NCI-H2107 (cell line): Measurements from ENCODE around the gene ZBTB17.

ENCODE experiments used
- DNase-seq: peaks from one replicate; lab custom pipeline; 2025; lab: John Stamatoyannopoulos, UW

Gene ZBTB17

DNA sequence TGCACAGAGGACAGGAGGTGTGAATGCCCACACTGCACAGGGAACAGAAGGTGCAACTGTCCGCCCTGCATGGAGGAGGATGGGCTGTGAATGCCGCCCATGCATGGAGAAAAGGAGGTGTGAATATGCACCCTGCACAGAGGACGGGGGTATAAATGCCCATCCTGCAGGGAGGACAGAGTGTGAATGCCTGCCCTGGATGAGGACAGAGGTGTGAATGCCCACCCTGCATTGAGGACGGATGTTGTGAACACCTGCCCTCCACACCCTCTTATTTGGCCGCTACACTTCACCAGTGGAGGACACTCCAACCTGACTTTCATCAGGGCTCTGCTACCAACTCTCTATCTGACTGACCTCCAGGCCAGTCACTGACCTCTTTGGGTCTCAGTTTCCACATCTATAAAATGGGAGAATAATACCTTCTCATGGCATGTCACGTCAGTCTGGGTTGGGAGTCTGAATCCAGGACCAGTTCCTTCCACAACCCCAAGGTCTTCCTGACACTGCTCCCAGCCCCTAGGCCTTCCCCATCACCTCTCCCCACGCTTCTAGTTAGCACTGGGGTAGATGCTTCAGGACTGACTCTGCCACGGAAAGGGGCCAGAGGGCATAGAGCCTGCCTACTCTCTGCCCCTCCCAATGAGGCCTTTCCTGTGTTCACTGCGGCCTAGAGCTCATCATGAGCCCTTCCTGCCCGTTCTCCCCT lies 28.4 kb downstream of the ZBTB17 start:
- no peak for DNase-seq

GRCh38 chr1:15946571-15947381 lies 29.1 kb downstream of the ZBTB17 start:
- DNase-seq: no peak

DNA sequence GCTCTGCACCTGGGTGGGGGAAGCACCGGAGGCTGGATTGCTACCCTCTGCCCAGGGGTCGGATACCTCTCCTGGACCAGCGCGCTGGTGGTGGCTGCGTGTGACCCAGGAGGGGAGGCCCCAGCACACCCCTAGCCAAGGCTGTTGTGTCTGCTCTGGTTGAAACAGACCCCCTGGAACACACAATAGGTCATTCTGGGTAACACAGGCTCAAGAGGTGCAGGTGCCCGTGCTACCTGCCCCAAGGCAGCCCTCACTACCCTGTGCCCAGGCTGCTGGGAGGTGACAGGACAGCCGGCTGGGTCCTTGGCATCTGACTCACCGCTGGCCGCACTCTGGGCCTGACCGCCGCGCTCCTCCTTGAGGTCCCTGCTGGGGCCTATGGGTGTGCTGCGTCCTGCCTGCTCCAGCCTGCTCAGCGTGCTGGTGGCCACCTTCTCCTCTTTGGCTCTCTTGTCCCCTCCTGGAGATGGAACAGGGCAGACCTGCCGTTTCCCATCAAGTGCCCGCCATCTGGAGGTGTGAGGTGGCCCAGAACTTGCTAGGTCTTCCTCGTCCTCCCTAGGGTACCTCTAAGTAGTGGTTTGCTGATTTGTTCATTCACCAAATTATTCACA lies 30.0 kb downstream of the ZBTB17 start:
- no peak for DNase-seq

- DNase-seq: no peak
Observed at GRCh38 chr1:15945011-15945831, 30.7 kb downstream of the ZBTB17 start.

GRCh38 chr1:15944308-15945010 lies 31.4 kb downstream of the ZBTB17 start:
- no peak for DNase-seq

DNA sequence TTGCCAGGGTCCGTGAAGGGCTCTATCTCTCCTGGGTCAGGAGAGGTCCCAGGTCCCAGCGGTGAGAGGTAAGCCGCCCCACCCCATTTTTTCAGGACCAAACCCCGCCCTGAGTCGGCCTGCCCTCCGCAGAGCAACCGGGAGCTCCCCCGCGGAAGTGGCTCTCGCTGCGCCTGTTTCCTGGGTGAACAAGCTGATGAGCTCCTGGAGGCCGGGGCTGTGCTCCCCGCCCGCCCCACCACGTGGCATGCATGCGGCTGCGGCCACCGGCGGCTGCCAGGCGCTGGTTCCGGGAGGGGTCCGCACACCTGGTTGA lies 32.0 kb downstream of the ZBTB17 start:
- DNase-seq: no peak

DNA sequence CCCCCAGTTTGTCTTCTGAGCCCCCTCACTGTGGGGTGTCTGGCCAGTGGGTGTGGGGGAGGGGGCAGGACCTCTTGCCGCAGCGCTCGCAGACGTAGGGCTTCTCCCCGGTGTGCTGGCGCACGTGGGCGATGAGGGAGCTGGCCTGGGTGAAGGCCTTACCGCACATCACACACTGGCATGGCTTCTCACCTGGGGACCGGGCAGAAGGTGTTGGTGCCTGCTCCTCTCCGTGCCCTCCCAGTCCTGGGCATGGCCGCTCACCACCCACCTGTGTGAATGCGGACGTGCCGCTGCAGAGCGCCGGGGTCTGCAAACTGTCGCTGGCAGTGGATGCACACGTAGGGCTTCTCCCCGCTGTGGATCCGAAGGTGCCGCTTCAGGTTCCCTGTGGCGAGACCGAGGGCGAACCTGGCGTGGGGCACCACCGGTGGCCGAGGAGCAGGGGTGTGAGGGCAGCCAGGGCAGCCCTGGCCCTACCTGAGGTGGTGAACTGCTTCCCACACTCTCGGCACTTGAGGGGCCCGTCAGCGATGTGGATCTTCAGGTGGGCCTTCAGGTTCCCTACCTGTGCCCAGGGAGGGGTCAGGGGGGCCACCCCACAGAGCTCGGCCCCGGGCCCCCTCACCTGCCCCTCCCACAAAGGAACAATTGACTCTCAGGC lies 32.4 kb downstream of the ZBTB17 start:
- DNase-seq: no peak

DNA sequence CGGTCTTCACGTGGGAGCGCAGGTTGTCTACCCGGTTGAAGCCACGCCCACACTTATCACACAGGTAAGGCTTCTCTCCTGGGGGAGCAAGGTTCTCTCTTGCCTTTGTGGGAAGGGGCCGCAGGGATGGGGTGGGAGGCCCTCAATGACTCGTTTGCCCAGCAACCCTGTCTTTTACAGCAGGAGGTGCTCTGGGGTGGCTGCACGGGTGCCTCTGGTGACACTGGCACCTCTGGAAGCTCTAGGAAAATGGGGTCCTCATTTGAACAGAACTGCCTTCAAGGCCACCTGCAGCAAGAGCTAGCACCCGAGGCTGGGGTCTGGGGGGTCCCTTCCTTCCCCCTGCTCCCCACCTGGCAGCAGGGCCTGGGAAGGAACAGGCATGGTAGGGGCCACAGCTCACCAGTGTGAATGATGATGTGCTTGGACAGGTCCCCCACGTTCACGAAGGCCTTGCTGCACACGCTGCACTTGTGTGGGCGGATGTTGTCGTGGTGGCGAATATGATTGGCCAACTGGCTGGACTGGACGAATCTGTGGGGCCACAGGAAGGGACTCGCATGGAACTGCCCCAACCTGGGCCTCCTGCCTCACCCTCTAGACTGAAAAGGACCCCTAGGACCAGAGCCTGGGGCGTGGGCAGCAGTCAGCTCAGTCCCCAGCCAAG lies 33.1 kb downstream of the ZBTB17 start:
- DNase-seq: no peak

GRCh38 chr1:15941899-15942660 lies 33.8 kb downstream of the ZBTB17 start:
- DNase-seq: no peak

DNA sequence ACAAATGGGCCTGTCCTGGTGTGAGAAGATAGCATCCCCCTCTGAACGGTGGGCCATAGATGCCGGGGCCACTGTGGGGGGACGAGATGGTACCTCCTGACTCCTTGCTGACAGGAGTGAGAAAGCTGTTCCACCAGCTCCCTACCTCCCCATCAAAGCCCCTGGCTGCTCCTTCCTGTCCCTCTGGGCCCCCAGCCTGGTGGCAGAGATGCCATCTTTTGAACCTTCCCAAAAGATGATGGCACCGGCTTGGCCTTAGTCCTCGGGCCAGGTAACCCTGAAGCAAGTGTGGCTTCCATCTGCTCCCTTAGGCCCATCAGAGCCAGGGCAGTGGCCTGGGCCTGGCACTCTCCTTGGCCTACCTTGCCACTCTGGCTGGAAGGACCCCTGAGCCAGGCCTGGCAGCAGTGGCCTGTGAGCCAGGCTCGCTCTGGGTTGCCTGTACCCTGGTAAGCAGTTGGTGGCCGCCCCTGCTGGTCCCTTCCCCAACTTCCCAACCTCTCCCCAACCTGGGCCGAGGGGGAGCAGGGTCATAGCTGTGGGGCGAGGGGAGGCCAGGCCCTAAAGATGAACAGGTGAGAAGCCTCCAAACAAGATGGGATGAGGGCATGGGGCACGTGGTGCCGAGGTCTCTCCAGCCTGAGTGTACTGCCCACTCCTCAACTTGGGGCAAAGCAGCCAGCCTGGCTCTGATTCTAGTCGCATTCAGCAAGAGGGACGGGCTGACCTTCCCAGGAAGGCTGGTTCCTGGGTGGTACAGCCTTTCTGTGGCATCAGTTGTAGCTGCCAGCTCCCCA lies 34.7 kb downstream of the ZBTB17 start:
- no peak for DNase-seq

- no peak for DNase-seq
Observed at GRCh38 chr1:15940110-15941043, 35.5 kb downstream of the ZBTB17 start.

DNA sequence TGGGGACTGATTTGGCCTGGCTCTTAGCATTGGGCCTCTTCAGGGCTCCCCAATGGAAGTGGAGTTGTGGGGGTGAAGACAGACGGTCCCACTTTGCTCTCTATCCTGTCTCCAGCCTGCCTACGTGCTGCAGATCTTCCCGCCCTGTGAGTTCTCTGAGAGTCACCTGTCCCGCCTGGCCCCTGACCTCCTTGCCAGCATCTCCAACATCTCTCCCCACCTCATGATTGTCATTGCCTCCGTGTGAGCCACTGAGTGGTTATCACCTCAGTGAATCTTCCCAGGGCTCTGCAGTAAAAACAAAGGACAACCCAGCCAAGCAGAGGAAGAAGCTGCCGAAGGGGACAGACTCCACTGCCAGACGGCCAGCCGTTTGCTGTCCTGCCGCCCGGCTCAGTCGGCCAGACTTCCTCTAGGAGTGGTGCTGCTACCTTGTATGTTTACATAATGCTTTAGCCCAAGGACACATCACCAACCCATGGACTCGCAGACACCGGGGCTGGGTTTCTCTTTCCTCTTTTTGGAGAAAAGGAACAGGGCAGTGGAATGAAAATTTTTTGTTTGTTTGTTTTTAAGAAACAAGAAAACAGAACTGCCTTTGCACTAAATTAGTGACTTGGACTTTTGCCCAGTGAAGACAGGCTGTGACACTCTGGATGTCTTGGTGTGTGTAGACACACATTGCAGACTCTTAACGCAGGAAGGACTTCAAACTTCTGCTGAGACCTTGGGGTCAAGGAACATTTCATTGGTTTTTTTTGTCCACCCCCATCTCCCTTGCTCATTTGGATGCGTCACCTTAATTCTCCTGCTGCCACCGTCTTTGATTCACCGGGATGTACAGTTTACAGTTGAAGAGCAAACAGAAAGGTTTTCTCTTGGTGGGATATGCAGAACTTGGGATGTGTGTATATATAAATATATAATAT lies 36.5 kb downstream of the ZBTB17 start:
- DNase-seq: no peak

DNA sequence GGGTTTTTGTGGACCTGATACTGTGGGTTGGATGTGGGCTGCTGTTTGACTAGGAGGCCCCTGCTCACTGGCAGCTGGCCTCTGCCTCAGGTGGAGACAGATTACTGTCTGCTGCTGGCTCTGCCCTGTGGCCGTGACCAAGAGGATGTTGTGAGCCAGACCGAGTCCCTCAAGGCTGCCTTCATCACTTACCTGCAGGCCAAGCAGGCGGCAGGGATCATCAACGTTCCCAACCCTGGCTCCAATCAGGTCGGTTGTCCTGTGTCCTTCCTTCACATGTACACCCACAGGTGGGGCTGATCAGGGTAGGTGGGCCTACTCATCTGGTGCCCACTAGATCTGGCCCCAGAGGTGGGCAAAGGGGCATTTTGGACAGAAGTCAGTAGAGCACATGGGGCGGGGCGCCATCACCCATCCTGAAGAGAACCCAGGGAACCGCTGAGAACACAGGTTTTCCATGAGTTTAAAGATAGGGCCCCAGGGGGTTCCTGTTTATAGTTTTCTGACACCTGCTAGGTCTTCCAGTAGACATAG lies 37.2 kb downstream of the ZBTB17 start:
- DNase-seq: no peak

DNA sequence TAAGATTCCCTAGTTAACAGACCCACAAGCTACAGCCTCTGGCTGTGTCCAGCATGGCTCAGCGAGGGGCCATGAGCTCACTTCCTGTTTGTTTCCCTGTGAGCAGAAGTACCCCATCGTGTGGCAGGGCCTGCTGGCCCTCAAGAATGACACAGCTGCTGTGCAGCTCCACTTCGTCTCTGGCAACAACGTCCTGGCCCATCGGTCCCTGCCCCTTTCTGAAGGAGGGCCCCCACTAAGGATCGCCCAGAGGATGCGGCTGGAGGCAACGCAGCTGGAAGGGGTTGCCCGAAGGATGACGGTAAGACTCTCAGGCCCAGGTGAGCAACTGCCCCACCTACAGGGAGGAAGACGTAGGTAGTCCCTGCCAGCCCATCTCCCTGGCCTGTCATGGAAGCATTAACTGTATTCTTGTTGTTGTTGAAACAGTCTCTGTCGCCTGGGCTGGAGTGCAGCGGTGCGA lies 38.2 kb downstream of the ZBTB17 start:
- no peak for DNase-seq

DNA sequence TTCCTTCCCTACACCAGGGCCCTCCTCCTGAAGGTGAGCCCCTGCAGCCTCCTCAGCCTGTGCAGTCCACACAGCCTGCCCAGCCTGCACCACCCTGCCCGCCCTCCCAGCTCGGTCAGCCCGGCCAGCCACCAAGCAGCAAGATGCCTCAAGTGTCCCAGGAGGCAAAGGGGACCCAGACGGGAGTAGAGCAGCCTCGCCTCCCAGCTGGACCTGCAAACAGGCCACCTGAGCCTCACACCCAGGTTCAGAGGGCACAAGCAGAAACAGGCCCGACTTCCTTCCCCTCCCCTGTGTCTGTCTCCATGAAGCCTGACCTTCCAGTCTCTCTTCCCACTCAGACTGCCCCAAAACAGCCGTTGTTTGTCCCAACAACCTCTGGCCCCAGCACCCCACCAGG lies 38.8 kb downstream of the ZBTB17 start:
- no peak for DNase-seq

- no peak for DNase-seq
Observed at GRCh38 chr1:15936025-15936424, 39.9 kb downstream of the ZBTB17 start.
